Measurements from ENCODE around the gene DVL2. TPM values are rescaled to one million over a fixed set of nuclear protein-coding genes. Genes with fewer than 3 reads are reported as not detected.

Gene DVL2
- total and polyA plus RNA-seq, 2 of the 13 experiments (the other 11 are each of a cell fraction or from before 2014, with no cell fraction given): 5.7 to 38.2 TPM

DNA sequence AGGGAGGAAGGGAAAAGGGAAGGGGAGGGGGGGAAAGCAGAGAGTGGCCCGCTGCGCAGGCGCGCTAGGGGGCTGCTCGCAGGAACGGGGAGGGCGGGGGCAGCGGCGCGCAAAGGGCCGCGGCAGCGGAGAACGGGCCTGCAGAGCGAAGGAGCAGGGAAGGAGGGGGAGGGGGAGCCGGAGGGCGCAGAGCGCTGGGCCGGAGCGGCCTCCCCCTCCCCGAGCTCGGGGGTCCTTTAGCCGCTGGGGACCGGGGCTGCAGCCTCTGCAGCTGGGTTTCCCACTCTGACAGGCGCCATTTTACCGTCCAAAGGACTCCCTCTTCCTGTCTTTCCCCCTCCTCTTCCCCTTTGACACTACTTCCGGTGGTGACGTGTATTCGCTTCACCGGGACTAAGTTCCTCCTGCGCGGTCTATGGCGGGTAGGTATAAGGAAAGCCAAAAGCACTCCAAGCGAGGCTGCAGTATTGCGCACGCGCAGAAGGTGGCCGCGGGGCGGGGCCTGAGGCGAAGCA, 17.4 kb upstream of the DVL2 start, which contains the start of gene CTDNEP1 (continued):
- TF ChIP-seq ZBTB40 (IDR thresholded peaks at IDR 0.05): peak; percentile 49
- TF ChIP-seq ZBTB40 (CRISPR knock-in tag; IDR thresholded peaks at IDR 0.05): no peak
- TF ChIP-seq KLF6 (CRISPR knock-in tag; IDR thresholded peaks at IDR 0.05): peak; percentile 21; the same call in 1 of the 2 replicates
- TF ChIP-seq, protein P1, sequence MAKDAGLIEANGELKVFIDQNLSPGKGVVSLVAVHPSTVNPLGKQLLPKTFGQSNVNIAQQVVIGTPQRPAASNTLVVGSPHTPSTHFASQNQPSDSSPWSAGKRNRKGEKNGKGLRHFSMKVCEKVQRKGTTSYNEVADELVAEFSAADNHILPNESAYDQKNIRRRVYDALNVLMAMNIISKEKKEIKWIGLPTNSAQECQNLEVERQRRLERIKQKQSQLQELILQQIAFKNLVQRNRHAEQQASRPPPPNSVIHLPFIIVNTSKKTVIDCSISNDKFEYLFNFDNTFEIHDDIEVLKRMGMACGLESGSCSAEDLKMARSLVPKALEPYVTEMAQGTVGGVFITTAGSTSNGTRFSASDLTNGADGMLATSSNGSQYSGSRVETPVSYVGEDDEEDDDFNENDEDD (CRISPR knock-in tag; IDR thresholded peaks at IDR 0.05; ENCODE audit: borderline replicate concordance): peak; percentile 63; the same call in 1 of the 2 replicates
- TF ChIP-seq ZNF737 (CRISPR knock-in tag; IDR thresholded peaks at IDR 0.05; ENCODE audit: borderline replicate concordance): no peak
- peak; percentile 96 for TF ChIP-seq YY1 (IDR thresholded peaks at IDR 0.05; ENCODE audit: insufficient read depth, insufficient replicate concordance, low read depth, low read length)
- TF ChIP-seq, protein P2, sequence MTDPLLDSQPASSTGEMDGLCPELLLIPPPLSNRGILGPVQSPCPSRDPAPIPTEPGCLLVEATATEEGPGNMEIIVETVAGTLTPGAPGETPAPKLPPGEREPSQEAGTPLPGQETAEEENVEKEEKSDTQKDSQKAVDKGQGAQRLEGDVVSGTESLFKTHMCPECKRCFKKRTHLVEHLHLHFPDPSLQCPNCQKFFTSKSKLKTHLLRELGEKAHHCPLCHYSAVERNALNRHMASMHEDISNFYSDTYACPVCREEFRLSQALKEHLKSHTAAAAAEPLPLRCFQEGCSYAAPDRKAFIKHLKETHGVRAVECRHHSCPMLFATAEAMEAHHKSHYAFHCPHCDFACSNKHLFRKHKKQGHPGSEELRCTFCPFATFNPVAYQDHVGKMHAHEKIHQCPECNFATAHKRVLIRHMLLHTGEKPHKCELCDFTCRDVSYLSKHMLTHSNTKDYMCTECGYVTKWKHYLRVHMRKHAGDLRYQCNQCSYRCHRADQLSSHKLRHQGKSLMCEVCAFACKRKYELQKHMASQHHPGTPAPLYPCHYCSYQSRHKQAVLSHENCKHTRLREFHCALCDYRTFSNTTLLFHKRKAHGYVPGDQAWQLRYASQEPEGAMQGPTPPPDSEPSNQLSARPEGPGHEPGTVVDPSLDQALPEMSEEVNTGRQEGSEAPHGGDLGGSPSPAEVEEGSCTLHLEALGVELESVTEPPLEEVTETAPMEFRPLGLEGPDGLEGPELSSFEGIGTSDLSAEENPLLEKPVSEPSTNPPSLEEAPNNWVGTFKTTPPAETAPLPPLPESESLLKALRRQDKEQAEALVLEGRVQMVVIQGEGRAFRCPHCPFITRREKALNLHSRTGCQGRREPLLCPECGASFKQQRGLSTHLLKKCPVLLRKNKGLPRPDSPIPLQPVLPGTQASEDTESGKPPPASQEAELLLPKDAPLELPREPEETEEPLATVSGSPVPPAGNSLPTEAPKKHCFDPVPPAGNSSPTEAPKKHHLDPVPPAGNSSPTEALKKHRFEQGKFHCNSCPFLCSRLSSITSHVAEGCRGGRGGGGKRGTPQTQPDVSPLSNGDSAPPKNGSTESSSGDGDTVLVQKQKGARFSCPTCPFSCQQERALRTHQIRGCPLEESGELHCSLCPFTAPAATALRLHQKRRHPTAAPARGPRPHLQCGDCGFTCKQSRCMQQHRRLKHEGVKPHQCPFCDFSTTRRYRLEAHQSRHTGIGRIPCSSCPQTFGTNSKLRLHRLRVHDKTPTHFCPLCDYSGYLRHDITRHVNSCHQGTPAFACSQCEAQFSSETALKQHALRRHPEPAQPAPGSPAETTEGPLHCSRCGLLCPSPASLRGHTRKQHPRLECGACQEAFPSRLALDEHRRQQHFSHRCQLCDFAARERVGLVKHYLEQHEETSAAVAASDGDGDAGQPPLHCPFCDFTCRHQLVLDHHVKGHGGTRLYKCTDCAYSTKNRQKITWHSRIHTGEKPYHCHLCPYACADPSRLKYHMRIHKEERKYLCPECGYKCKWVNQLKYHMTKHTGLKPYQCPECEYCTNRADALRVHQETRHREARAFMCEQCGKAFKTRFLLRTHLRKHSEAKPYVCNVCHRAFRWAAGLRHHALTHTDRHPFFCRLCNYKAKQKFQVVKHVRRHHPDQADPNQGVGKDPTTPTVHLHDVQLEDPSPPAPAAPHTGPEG (CRISPR knock-in tag; IDR thresholded peaks at IDR 0.05): no peak
- peak in 1 of 2 experiments; percentile 55; a peak in 1 of 4 replicates for TF ChIP-seq REST (IDR thresholded peaks at IDR 0.05; ENCODE audit: borderline replicate concordance in 1 of 2, low read depth in 1 of 2, low read length in 2 of 2)

Data from HepG2 (cell line).